HK-2 (cell line): ENCODE results near the gene IPP.
"Not testable (repeated sequence)": the region's sequence is repeated elsewhere in the genome, so short reads cannot be mapped to it uniquely, and the experiment has no call there.

Experiments used
- DNase-seq: peaks from one replicate; pipeline ENCODE4 v3.0.0-alpha.2; 2018; ENCODE audit not compliant: unreplicated experiment

IPP gene

GRCh38 chr1:45750298-45751038 lies at the start of gene IPP:
IPP (minus strand) TSS chr1:45750653; CDS start chr1:45746411, 4,242 bp downstream.
- DNase-seq = peak; percentile 97

- DNase-seq = no peak
Measured at GRCh38 chr1:45796946-45797345, 46.5 kb upstream of the IPP start.

GRCh38 chr1:45796381-45796780 lies 45.9 kb upstream of the IPP start:
- no peak for DNase-seq

- no peak for DNase-seq
Measured at GRCh38 chr1:45793942-45794604, 43.6 kb upstream of the IPP start.

GRCh38 chr1:45792744-45793143 lies 42.3 kb upstream of the IPP start:
- DNase-seq = no peak

GRCh38 chr1:45789601-45790000 lies 39.1 kb upstream of the IPP start:
- DNase-seq = no peak

GRCh38 chr1:45787905-45788304 lies 37.5 kb upstream of the IPP start:
- DNase-seq = no peak

- no peak for DNase-seq
Measured at GRCh38 chr1:45785583-45785982, 35.1 kb upstream of the IPP start.

GRCh38 chr1:45775794-45776193 lies 25.3 kb upstream of the IPP start:
- DNase-seq = no peak

- no peak for DNase-seq
Measured at GRCh38 chr1:45772971-45773370, 22.5 kb upstream of the IPP start.

GRCh38 chr1:45769261-45769932 lies 18.9 kb upstream of the IPP start:
- DNase-seq = no peak

- no peak for DNase-seq
Measured at GRCh38 chr1:45767035-45767434, 16.6 kb upstream of the IPP start.

- DNase-seq = no peak
Measured at GRCh38 chr1:45765999-45766792, 15.7 kb upstream of the IPP start.

GRCh38 chr1:45762291-45762690 lies 11.8 kb upstream of the IPP start:
- DNase-seq = no peak

GRCh38 chr1:45755697-45756096 lies 5.2 kb upstream of the IPP start:
- DNase-seq = no peak

- no peak for DNase-seq
Measured at GRCh38 chr1:45753248-45754037, 3.0 kb upstream of the IPP start.

GRCh38 chr1:45752441-45753052 lies 2.1 kb upstream of the IPP start:
- no peak for DNase-seq

- no peak for DNase-seq
Measured at GRCh38 chr1:45752014-45752413, 1.6 kb upstream of the IPP start.

GRCh38 chr1:45751039-45751838 lies 786 bp upstream of the IPP start:
- not testable (repeated sequence) for DNase-seq

GRCh38 chr1:45746922-45747321 lies 3.5 kb downstream of the IPP start:
- DNase-seq = no peak
